ENCODE data around the gene MAT1A.

MAT1A gene

GRCh38 chr10:80268938-80269588 is 20.4 kb downstream of the MAT1A start:
- no peak for TF ChIP-seq CTCF (IDR thresholded peaks at IDR 0.05)

GRCh38 chr10:80268266-80268665 is 21.2 kb downstream of the MAT1A start:
- no peak for TF ChIP-seq CTCF (IDR thresholded peaks at IDR 0.05)

GRCh38 chr10:80266513-80266863 is 23.0 kb downstream of the MAT1A start:
- TF ChIP-seq CTCF (IDR thresholded peaks at IDR 0.05), result no peak

GRCh38 chr10:80265740-80266512 is 23.5 kb downstream of the MAT1A start:
- TF ChIP-seq CTCF (IDR thresholded peaks at IDR 0.05), result no peak

GRCh38 chr10:80264081-80265056 is 25.1 kb downstream of the MAT1A start:
- TF ChIP-seq CTCF (IDR thresholded peaks at IDR 0.05), result no peak

- TF ChIP-seq CTCF (IDR thresholded peaks at IDR 0.05), result no peak
These were observed 28.0 kb downstream of the MAT1A start for GRCh38 chr10:80261316-80262030.

All from LNCAP (cell line).